ENCODE results near the gene THTPA.
A peak's percentile ranks its signal among the peaks of the same experiment; 100 is the strongest.
"Not testable (repeated sequence)": the region's sequence is repeated elsewhere in the genome, so short reads cannot be mapped to it uniquely, and the experiment has no call there.

The THTPA gene

DNA sequence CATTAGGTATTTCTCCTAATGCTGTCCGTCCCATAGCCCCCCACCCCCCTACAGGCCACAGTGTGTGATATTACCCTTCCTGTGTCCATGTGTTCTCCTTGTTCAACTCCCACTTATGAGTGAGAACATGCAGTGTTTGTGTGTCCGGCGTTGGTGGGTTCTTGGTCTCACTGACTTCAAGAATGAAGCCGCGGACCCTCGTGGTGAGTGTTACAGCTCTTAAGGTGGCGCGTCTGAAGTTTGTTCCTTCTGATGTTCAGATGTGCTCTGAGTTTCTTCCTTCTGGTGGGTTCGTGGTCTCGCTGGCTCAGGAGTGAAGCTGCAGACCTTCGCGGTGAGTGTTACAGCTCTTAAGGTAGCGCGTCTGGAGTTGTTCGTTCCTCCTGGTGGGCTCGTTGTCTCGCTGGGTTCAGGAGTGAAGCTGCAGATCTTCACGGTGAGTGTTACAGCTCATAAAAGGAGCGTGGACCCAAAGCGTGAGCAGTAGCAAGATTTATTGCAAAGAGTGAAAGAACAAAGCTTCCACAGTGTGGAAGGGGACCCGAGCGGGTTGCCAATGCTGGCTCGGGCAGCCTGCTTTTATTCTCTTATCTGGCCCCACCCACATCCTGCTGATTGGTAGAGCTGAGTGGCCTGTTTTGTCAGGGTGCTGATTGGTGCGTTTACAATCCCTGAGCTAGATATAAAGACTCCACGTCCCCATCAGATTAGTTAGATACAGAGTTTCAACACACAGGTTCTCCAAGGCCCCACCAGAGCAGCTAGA, 27.9 kb downstream of the THTPA start:
- DNase-seq (ENCODE audit: low read depth in 2 of 2) = not testable (repeated sequence)

DNA sequence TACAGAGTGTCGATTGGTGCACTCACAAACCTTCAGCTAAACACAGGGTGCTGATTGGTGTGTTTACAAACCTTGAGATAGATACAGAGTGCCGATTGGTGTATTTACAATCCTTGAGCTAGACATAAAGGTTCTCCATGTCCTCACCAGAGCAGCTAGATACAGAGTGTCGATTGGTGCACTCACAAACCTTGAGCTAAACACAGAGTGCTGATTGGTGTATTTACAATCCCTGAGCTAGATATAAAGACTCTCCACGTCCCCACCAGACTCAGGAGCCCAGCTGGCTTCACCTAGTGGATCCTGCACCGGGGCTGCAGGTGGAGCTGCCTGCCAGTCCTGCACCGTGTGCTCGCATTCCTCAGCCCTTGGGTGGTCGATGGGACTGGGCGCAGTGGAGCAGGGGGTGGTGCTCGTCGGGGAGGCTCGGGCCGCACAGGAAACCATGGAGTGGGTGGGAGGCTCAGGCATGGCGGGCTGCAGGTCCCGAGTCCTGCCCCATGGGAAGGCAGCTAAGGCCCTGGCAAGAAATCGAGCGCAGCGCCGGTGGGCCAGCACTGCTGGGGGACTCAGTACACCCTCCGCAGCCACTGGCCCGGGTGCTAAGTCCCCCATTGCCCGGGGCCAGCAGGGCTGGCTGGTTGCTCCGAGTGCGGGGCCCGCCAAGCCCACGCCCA, 28.6 kb downstream of the THTPA start:
- DNase-seq (ENCODE audit: low read depth in 2 of 2) = not testable (repeated sequence)

DNA sequence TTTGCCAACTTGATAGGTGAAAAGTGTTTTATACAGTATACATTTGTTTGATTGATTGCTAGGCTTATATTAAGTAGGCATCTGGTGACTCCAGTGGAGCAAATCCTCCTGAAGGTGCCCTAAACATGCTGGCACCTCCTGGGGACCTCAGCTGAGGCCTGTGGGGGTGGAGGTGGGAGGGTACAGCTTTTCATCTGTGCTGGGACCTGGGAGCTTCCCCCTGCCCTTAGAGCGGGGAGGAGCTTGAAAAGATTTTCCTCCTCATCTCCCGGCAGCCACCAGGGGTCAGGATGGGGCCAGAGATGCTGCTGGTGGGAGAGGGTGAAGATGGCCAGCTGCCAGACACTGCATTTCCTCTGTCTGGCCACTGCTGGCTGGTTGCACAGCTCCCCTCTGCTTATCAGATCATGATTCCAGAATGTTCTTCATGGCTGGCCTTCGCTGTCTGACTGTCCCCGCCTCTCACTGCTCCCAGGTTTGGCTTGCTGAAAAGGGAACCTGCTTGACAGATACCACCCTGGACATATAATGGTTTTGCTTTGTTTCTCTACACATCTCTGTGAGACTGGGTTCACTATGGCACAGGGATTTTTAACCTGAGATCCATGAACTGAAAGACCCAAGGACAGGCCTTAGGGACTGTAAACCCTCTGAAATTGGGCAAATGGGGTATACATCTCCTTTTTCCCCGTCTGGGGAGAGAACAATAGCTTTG, 33.0 kb downstream of the THTPA start:
- peak; percentile 56 to 67 for DNase-seq (ENCODE audit: low read depth in 2 of 2)

DNA sequence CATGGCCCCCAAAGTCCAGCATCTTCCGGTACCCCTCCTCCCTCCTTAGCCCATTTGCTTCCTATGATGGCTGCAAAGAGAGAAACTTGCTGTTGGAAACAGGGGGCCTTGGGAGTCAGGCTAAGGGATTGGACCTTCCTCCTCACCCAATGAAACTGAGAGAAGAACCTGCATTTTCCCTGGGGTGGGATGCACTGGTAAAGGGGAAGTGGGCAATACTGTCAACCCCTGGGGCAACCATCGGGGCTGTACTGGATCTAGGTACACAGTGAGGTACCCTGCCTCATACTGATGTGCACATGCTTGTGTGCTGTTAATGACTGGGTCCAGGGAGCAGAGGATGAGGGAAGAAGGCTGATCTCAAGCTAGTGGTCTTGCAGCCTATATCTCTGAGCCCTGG, 33.5 kb downstream of the THTPA start:
- DNase-seq (ENCODE audit: low read depth in 2 of 2) = no peak

DNA sequence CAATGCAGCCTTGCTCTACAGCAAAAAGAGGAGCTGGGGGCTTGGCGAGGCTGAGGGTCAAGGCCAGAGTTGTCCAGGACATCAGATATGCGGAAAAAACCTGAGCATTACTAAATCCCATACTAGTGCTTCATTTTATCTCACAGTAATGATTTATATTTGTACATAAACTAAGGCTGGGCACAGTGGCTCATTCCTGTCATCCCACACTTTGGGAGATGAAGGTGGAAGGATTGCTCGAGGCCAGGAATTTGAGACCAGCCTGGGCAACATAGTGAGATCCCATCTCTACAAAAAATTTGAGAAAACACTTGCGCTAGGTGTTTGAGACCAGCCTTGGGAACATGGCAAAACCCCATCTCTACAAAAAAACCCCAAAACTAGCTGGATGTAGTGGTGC, 34.1 kb downstream of the THTPA start:
- DNase-seq (ENCODE audit: low read depth in 2 of 2) = no peak

DNA sequence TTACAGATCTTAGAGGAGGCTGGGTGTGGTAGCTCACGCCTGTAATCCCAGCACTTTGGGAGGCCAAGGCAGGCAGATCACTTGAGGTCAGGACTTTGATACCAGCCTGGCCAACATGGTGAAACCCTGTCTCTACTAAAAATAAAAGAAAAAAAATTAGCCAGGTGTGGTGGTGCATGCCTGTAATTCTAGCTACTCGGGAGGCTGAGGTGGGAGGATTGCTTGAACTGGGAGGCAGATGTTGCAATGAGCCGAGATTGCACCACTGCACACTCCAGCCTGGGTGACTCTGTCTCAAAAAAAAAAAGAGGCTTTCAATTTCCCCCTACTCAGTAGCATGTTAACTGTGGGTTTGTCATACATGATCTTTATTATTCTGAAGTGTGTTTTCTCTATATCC, 38.1 kb downstream of the THTPA start:
- DNase-seq (ENCODE audit: low read depth in 2 of 2) = not testable (repeated sequence)

DNA sequence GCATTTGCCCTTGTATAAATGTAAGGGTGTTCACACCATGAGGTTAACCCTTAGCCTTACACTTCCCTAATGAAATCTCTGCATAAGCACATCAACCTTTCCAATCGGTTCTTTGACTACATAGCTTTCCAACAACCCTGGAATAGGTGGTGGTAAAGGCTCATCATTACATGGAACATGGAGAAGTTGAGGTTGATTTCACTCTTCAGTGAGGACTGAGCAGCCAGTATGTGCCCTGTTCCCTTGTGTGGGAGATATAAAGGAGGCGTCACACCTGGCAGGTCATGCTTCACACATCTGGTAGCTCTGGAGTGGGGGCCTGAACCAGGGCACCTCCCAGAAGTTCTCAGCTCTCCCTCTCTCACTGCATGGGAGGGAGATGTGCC, 44.2 kb downstream of the THTPA start:
- DNase-seq (ENCODE audit: low read depth in 2 of 2) = no peak

DNA sequence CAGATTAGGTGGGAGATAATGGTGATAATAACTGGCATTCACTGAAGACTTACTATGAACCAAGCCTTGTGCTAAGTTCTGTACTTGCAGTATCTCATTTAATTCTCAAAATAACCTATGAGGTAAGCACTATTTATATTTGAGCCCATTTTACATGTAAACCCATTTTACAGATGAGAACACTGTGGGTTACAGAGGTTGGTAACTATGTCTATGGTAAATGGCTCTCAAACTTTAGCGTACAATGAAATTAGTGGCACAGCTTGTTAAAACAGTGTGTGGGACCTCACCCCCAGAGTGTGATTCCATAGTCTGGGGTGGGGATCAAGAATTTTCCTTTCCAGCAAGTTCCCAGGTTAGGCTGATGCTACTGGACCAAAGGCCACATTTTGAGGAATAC, 44.7 kb downstream of the THTPA start:
- no peak for DNase-seq (ENCODE audit: low read depth in 2 of 2)

DNA sequence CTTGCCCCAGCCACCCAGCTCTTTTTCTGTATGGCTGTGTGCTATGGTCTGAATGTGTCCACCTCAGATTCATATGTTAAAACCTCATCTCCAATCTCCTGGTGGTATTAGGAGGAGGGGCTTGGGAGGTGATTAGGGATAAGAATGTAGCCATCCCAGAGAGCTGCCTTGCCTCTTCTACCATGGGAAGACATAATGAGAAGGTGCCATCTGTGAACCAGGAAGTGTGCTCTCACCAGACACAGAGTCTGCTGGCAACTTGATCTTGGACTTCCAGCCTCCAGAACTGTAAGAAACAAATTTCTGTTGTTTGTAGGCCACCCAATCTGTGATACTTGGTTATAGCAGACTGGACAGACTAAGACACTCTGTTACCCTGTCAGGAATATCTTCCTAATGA, 45.4 kb downstream of the THTPA start:
- no peak for DNase-seq (ENCODE audit: low read depth in 2 of 2)

DNA sequence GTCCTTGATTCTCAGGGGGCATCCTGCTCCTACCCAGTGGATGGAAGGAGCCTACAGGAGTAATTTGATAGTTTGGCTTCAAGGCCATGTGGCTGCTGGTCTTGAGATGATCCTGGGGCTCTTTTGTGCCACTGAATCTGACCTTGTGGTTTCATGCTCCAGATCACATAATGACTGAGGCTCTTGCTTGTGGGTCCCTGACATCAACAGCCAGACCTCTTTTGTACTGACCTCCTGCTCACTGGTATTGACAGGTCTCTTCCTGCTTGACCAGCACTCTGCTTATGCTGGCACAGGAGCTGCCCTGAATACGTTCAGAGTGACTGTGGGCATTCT, 45.7 kb downstream of the THTPA start:
- no peak for DNase-seq (ENCODE audit: low read depth in 2 of 2)

DNA sequence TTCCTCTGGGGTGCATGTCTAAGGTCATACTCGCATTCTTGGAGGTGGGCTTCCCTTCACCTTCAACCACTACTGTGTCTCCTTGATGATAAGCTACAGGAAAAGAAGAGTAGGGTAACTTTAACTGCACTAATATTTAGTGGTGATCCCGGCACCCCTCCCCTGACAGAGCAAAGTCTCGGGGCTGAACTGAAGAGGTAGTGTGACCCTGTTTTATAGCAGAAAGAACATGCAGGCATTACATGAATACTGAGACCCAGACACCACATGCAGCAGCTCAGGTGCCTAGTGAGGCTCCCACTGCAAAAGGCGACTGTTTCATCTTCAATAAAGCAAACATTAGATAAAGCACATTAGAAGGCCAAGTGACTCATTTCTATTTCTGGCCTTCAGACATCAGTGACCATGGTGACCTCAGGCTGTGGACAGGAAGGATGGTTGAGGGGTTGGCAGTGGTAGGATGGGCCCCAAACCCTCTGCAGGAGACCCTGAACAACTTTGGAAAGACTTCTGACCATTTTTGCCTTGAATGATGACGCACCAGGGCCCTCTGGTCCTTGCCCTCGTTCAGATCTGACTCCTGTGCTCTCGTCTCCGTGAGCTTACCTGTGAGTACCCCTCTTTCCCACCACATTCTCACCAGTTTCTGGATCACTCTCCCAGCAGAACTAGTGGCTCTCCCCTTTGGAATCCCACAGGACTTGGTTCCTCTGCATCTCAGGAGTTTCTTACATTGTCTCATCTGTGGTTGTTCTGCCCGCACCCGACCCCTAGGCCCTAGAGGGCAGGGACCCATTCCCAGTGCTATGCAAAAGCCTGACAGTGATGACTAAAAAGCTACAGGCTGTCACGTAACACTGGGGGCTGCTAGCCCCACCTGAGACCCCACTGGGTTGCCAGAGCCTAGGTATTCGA, 46.4 kb downstream of the THTPA start:
- no peak for DNase-seq (ENCODE audit: low read depth in 2 of 2)

DNA sequence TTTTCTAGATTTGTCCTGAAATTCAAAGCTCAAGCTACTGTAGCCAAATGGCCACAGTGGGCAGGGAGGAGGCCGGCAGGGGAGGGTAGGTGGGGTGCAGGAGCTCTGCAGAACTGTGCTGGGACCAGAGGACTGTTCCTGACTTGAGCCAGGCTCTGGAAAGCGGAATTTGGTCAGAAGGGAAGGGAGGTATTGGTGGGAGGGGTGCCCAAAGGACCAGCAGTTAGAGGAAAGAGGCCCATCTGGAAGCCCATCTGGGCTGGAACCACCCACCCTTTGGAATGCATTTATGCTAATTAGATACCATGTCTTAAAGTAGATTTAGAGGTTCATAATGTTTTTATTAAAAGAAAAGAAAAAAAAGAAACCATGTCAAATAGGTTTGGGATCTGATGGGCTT, 47.0 kb downstream of the THTPA start:
- DNase-seq (ENCODE audit: low read depth in 2 of 2) = no peak

DNA sequence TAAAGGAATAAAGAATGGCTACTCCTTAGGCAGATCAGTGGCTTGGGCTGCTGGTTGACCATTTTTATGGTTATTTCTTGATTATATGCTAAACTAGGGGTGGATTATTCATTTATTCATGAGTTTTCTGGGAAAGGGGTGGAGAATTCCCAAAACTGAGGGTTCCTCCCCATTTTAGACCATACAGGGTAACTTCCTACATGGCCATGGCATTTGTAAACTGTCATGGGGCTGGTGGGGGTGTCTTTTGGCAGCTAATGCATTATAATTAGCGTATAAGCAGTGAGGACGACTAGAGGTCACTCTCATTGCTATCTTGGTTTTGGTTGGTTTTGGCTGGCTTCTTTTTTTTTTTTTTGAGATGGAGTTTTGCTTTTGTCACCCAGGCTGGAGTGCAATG, 48.1 kb downstream of the THTPA start:
- DNase-seq (ENCODE audit: low read depth in 2 of 2) = no peak

DNA sequence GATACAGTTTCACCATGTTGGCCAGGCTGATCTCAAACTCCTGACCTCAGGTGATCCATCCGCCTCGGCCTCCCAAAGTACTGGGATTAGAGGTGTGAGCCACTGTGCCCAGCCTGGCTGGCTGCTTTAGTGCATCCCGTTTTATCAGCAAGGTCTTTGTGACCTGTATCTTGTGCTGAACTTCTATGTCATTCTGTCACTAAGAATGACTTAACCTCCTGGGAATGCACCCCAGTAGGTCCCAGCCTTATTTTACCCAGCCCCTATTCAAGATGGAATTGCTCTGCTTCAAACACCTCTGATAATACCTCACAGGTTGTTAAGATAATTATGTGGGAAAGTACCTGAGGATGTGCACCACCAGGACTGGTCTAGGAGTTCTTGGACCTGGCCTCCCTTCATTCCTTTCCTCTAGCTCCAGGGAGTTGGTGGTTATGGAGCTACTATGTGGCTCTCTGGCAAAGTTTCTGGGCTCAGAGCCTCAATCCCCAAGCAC, 48.7 kb downstream of the THTPA start:
- DNase-seq (ENCODE audit: low read depth in 2 of 2) = no peak

DNA sequence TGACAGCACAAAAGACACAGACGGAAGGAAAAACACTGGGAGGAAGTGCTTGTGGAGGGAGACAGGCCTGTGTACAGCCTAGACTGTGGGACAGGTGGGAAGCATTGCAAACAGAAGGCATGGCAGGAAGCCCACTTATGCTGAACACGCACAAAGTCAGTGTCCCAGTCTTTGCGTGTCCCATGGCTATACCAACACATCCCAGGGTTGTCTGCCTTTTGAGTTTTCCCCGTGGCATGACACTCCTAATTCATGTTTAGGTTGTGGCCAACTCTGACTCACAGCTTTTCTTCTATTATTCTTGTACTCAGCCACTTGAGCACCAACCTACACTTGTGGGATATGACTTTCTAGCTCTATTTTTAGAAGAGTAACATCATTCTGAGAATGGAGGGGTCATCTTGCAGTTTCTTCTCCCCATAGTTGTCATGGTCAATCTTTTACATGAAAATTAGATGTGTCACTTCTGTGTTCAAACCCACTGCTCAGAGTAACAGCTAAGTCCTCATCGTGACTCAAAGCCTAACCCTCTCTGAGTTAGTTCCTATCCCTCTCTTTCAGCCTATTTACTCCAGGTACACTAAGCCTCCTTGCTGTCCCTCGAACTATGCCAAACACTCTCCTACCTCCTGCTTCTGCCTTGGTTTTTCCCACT, 50.0 kb downstream of the THTPA start:
- DNase-seq (ENCODE audit: low read depth in 2 of 2) = no peak

DNA sequence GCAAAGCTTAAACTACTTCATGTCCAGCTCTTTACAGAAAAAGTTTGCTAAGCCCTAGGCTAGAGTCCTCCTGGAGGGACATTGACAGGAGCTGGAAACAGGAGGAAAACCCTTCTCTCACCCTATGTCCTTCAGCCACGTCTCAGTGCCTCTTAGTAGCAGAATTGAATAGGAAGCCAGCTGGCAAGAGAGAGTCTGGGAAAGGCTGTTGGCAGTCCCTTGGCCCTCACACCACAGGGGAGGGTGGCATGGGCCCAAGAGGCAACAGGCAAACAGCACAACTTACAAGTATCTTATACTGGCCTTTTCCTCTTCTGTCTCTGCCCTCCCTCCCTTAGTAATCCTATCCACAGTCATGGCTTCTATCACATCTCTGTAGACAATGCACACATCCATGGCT, 52.4 kb downstream of the THTPA start:
- no peak for DNase-seq (ENCODE audit: low read depth in 2 of 2)

DNA sequence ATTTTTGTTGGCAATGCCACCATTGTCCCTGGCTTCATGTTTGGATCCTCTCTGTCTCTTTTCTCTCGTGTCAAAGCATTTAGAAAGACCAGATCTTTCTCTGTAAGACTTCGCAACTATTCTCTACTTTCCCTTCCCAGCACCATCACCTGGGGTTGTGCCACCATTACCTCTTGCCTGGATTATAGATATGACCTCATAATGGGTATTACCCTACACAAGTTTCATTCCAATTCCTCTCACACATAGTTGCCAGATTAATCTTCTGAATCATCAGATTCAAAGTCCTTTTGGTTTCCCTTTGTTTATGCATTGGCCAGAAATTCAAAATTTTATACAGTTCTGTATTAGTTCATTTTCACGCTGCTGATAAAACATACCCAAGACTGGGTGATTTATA, 52.9 kb downstream of the THTPA start:
- no peak for DNase-seq (ENCODE audit: low read depth in 2 of 2)

DNA sequence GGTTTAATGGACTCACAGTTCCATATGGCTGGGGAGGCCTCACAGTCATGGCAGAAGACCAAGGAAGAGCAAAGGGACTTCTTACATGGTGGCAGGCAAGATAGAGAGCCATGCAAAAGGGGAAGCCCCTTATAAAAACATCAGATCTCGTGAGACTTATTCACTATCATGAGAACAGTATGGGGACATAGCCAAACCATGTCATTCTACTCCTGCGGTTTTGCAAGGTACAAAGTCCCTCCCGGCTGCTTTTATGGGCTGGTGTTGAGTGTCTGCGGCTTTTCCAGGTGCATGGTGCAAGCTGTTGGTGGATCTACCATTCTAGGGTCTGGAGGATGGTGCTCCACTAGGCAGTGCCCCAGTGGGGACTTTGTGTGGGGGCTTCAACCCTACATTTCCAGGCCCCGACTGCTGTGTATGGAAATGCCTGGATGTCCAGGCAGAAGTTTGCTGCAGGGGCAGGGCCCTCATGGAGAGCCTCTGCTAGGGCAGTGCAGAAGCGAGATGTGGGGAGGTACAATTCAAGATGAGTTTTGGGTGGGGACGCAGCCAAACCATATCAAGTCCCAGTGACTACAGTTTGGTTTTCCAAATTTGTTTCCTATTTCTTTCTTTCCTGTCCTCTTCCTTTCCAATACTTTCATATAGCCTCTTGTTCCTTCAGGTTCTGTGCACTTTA, 53.5 kb downstream of the THTPA start:
- not testable (repeated sequence) for DNase-seq (ENCODE audit: low read depth in 2 of 2)

All from stimulated activated CD8-positive, alpha-beta memory T cell treated with anti-CD3 and anti-CD28 coated beads, Interleukin-7, amount 100 ng/mL, for 1 hour (primary cell).